Spleen (tissue), 3 donors: ENCODE measurements around the gene ALDH4A1.

Experiments used
- POLR2A ChIP-seq, 3 donors: fragments of 450-650 bp; IDR thresholded peaks; one replicate each; pipeline ENCODE4 v1.5.1; 2017; ENCODE audit warnings: antibody characterized with exemption in 3 of 3, mild to moderate bottlenecking in 1 of 3
- POLR2AphosphoS5 ChIP-seq, 3 donors: sonication (generic); formaldehyde crosslinking; IDR thresholded peaks; one replicate each; pipeline ENCODE4 v1.5.1; 2017; ENCODE audit warnings: antibody characterized with exemption in 3 of 3

GRCh38 chr1:18938707-18939070 is 36.3 kb upstream of the ALDH4A1 start:
- peak in 2 of 3 donors; percentile 25 to 33 for TF ChIP-seq POLR2AphosphoS5 (IDR thresholded peaks at IDR 0.05)
- no peak for TF ChIP-seq POLR2A (IDR thresholded peaks at IDR 0.05)
